Ishikawa (cell line): ENCODE results near the gene DSCAML1.

Source experiments
- CREB1 ChIP-seq: IDR thresholded peaks from 2 replicates; pipeline ENCODE4 v1.6.1; 2012; ENCODE audit warnings: low read depth
- EP300 ChIP-seq: IDR thresholded peaks from 2 replicates; pipeline ENCODE4 v1.6.1; 2012; ENCODE audit warnings: borderline replicate concordance
- FOXM1 ChIP-seq: IDR thresholded peaks from 2 replicates; pipeline ENCODE4 v1.6.1; 2012; ENCODE audit warnings: low read depth, borderline replicate concordance
- RAD21 ChIP-seq: IDR thresholded peaks from 2 replicates; pipeline ENCODE4 v1.6.1; 2012; ENCODE audit warnings: low read depth
- TCF12 ChIP-seq: IDR thresholded peaks from 2 replicates; pipeline ENCODE4 v1.6.1; 2012; ENCODE audit warnings: low read depth
- TEAD4 ChIP-seq: IDR thresholded peaks from 2 replicates; pipeline ENCODE4 v1.6.1; 2012
- TF ChIP-seq, protein P1 (sequence below): IDR thresholded peaks from 2 replicates; pipeline ENCODE4 v1.6.1; 2012
- TF ChIP-seq, protein P2 (sequence below): IDR thresholded peaks from 2 replicates; pipeline ENCODE4 v1.6.1; 2012
- TF ChIP-seq, protein P3 (sequence below): IDR thresholded peaks from 2 replicates; pipeline ENCODE4 v1.6.1; 2012; ENCODE audit warnings: low read depth, mild to moderate bottlenecking

GRCh38 chr11:117387992-117388755, 408.8 kb downstream of the DSCAML1 start:
- TF ChIP-seq CREB1 (no peak), TCF12 (no peak), EP300 (no peak), FOXM1 (no peak), RAD21 (no peak), TEAD4 (no peak)
- TF ChIP-seq, protein P1, sequence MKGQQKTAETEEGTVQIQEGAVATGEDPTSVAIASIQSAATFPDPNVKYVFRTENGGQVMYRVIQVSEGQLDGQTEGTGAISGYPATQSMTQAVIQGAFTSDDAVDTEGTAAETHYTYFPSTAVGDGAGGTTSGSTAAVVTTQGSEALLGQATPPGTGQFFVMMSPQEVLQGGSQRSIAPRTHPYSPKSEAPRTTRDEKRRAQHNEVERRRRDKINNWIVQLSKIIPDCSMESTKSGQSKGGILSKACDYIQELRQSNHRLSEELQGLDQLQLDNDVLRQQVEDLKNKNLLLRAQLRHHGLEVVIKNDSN = no peak
- TF ChIP-seq, protein P2, sequence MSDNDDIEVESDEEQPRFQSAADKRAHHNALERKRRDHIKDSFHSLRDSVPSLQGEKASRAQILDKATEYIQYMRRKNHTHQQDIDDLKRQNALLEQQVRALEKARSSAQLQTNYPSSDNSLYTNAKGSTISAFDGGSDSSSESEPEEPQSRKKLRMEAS = no peak
- TF ChIP-seq, protein P3, sequence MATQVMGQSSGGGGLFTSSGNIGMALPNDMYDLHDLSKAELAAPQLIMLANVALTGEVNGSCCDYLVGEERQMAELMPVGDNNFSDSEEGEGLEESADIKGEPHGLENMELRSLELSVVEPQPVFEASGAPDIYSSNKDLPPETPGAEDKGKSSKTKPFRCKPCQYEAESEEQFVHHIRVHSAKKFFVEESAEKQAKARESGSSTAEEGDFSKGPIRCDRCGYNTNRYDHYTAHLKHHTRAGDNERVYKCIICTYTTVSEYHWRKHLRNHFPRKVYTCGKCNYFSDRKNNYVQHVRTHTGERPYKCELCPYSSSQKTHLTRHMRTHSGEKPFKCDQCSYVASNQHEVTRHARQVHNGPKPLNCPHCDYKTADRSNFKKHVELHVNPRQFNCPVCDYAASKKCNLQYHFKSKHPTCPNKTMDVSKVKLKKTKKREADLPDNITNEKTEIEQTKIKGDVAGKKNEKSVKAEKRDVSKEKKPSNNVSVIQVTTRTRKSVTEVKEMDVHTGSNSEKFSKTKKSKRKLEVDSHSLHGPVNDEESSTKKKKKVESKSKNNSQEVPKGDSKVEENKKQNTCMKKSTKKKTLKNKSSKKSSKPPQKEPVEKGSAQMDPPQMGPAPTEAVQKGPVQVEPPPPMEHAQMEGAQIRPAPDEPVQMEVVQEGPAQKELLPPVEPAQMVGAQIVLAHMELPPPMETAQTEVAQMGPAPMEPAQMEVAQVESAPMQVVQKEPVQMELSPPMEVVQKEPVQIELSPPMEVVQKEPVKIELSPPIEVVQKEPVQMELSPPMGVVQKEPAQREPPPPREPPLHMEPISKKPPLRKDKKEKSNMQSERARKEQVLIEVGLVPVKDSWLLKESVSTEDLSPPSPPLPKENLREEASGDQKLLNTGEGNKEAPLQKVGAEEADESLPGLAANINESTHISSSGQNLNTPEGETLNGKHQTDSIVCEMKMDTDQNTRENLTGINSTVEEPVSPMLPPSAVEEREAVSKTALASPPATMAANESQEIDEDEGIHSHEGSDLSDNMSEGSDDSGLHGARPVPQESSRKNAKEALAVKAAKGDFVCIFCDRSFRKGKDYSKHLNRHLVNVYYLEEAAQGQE = no peak
